HCT116 (cell line): ENCODE measurements around the gene MFSD6.

Experiments used
- EGR1 ChIP-seq: IDR thresholded peaks from 2 replicates; pipeline ENCODE4 v1.6.1; 2012; ENCODE audit warnings: low read depth
- EZH2 ChIP-seq: fragments of 200-600 bp; sonication (generic); IDR thresholded peaks from 2 replicates; pipeline ENCODE4 v1.6.1; 2017; ENCODE audit warnings: antibody characterized with exemption, mixed run types
- POLR2A ChIP-seq: IDR thresholded peaks from 2 replicates; pipeline ENCODE4 v1.7.0; 2011; ENCODE audit warnings: borderline replicate concordance; ENCODE audit not compliant: insufficient read depth, insufficient read length; ENCODE audit errors: extremely low read depth
- POLR2AphosphoS5 ChIP-seq: IDR thresholded peaks from 2 replicates; pipeline ENCODE4 v1.6.1; 2011; ENCODE audit warnings: mild to moderate bottlenecking, low read depth, low read length, moderate library complexity
- SP1 ChIP-seq: IDR thresholded peaks from 2 replicates; pipeline ENCODE4 v1.6.1; 2012; ENCODE audit warnings: low read depth
- SRF ChIP-seq: IDR thresholded peaks from 2 replicates; pipeline ENCODE4 v1.6.1; 2012; ENCODE audit warnings: low read depth
- ZNF274 ChIP-seq: fragments of 200-500 bp; sonication (Bioruptor generic); IDR thresholded peaks from 2 replicates; pipeline ENCODE4 v1.6.1; 2014; ENCODE audit warnings: mild to moderate bottlenecking, low read depth, low read length, inconsistent platforms
- TF ChIP-seq, protein P1 (sequence below), 3 experiments: fragments of 200-600 bp in 1 of 3; sonication (generic) in 1 of 3; IDR thresholded peaks in 2 of 3; conservative IDR thresholded peaks in 1 of 3; 2 replicates each; pipeline ENCODE4 v1.5.1; 2012 to 2017; ENCODE audit warnings: low read depth in 2 of 3, low read length in 2 of 3, antibody characterized with exemption in 1 of 3, borderline replicate concordance in 1 of 3, control low read depth in 1 of 3, mild to moderate bottlenecking in 1 of 3, mixed read lengths in 1 of 3, mixed run types in 1 of 3, moderate library complexity in 1 of 3; ENCODE audit not compliant: insufficient read depth in 1 of 3
- TF ChIP-seq, protein P2 (sequence below): IDR thresholded peaks from 2 replicates; pipeline ENCODE4 v1.6.1; 2012
- TF ChIP-seq, protein P3 (sequence below): IDR thresholded peaks from 2 replicates; pipeline ENCODE4 v1.6.1; 2011; ENCODE audit warnings: mild to moderate bottlenecking, low read length, moderate library complexity; ENCODE audit not compliant: insufficient replicate concordance; ENCODE audit errors: extremely low read depth

DNA sequence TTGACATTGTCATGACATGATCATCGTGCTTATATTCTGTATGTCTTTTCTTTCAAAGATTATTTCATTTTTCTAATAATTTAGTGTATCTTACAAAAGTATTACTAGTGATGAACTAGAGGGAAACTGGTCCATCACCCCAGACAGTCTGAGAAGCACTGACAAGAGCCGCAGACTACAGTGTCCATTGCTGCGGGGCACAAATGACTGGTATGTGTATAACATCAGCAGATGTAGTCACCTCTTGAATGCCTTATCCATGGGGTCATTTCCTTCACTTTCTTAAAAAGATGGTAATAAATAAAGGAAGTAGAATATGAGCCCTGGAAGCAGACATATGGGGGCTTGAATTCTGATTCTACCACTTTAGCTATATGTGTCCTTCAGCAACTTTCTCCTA lies 96.8 kb downstream of the MFSD6 start:
- no peak for TF ChIP-seq POLR2A
- TF ChIP-seq SRF, result no peak
- TF ChIP-seq EZH2, result no peak
- TF ChIP-seq, protein P1, sequence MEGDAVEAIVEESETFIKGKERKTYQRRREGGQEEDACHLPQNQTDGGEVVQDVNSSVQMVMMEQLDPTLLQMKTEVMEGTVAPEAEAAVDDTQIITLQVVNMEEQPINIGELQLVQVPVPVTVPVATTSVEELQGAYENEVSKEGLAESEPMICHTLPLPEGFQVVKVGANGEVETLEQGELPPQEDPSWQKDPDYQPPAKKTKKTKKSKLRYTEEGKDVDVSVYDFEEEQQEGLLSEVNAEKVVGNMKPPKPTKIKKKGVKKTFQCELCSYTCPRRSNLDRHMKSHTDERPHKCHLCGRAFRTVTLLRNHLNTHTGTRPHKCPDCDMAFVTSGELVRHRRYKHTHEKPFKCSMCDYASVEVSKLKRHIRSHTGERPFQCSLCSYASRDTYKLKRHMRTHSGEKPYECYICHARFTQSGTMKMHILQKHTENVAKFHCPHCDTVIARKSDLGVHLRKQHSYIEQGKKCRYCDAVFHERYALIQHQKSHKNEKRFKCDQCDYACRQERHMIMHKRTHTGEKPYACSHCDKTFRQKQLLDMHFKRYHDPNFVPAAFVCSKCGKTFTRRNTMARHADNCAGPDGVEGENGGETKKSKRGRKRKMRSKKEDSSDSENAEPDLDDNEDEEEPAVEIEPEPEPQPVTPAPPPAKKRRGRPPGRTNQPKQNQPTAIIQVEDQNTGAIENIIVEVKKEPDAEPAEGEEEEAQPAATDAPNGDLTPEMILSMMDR (IDR thresholded peaks at IDR 0.05 in 2 of 3, conservative IDR thresholded peaks at IDR 0.05 in 1 of 3; ENCODE audit: borderline replicate concordance in 1 of 3, insufficient read depth in 1 of 3, low read depth in 2 of 3, low read length in 2 of 3), result no peak
- TF ChIP-seq ZNF274, result no peak
- TF ChIP-seq SP1, result no peak
- TF ChIP-seq, protein P2, sequence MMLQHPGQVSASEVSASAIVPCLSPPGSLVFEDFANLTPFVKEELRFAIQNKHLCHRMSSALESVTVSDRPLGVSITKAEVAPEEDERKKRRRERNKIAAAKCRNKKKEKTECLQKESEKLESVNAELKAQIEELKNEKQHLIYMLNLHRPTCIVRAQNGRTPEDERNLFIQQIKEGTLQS, result no peak
- no peak for TF ChIP-seq EGR1
- TF ChIP-seq, protein P3, sequence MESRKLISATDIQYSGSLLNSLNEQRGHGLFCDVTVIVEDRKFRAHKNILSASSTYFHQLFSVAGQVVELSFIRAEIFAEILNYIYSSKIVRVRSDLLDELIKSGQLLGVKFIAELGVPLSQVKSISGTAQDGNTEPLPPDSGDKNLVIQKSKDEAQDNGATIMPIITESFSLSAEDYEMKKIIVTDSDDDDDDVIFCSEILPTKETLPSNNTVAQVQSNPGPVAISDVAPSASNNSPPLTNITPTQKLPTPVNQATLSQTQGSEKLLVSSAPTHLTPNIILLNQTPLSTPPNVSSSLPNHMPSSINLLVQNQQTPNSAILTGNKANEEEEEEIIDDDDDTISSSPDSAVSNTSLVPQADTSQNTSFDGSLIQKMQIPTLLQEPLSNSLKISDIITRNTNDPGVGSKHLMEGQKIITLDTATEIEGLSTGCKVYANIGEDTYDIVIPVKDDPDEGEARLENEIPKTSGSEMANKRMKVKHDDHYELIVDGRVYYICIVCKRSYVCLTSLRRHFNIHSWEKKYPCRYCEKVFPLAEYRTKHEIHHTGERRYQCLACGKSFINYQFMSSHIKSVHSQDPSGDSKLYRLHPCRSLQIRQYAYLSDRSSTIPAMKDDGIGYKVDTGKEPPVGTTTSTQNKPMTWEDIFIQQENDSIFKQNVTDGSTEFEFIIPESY, result no peak
- TF ChIP-seq POLR2AphosphoS5, result no peak
